ENCODE measurements around the gene SYNDIG1.

SYNDIG1 gene

GRCh38 chr20:24647713-24648112, 178.3 kb downstream of the SYNDIG1 start:
- no peak overlapping the region for H3K4me3 ChIP-seq (ENCODE audit: low read depth, low read length)
- H3K27ac ChIP-seq: no peak overlapping the region
- no peak for DNase-seq
- in situ Hi-C loops (cut with HindIII; ENCODE audit: low pct_ligation_motif_present, low sequenced_read_pairs): no loop called here
- no peaks in the 10 kb centered on the region for H3K27me3 ChIP-seq (replicated peaks)
- no peaks in the 10 kb centered on the region for H3K36me3 ChIP-seq (replicated peaks)
- TF ChIP-seq CTCF (IDR thresholded peaks at IDR 0.05; ENCODE audit: low read depth, low read length, missing control alignments): no peak

DNA sequence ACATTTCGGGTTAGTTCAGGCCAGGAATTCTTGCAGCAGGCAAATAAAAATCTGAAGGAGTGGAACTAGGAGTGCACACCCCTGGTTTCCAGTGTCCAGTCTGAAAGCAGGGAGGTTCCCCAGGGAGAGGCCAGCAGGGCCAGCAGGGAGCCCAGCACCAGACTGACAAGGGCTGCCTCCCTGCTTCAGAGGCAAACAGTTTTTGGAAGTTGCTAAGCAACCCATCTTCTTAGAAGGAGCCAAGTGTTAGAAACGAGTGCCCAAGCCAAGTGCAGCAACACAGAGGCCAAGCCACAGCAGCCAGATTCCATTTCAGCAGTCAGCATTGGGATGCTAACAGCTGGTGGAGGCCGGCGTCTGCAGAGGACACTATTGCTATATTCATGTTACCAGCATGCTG, 179.1 kb downstream of the SYNDIG1 start:
- no peak for TF ChIP-seq CTCF (IDR thresholded peaks at IDR 0.05; ENCODE audit: low read depth, low read length, missing control alignments)
- in situ Hi-C loops (cut with HindIII; ENCODE audit: low pct_ligation_motif_present, low sequenced_read_pairs): no loop called here

DNA sequence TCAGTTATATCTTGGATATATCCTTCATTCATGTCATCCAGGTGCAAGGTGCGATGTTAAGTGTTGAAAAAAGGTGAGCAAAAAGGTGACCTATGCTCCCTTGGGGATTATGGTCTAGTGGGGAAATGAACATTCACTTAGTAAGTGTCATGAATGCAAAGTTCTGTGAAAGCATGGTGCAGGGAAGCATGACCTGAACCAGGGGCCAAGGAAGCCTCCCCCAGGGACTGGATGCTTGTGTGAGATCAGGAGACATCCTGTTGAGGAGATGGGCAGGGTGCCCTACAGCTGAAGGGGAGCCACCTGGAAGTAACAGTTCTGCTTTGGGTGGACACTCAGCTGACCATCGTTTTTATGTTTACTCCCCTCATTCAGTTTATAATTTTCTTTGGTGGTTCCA, 179.5 kb downstream of the SYNDIG1 start:
- no peak overlapping the region for H3K4me3 ChIP-seq (ENCODE audit: low read depth, low read length)
- H3K27me3 ChIP-seq (replicated peaks): no peaks in the 10 kb centered on the region
- no peak for TF ChIP-seq CTCF (IDR thresholded peaks at IDR 0.05; ENCODE audit: low read depth, low read length, missing control alignments)
- in situ Hi-C loops (cut with HindIII; ENCODE audit: low pct_ligation_motif_present, low sequenced_read_pairs): no loop called here
- no peak for DNase-seq
- H3K36me3 ChIP-seq (replicated peaks): no peaks in the 10 kb centered on the region
- H3K27ac ChIP-seq: no peak overlapping the region

More for the DNA sequence above, 179.1 kb downstream of the SYNDIG1 start:
- H3K4me3 ChIP-seq (ENCODE audit: low read depth, low read length): no peak overlapping the region
- DNase-seq: no peak
- no peaks in the 10 kb centered on the region for H3K27me3 ChIP-seq (replicated peaks)
- no peaks in the 10 kb centered on the region for H3K36me3 ChIP-seq (replicated peaks)
- H3K27ac ChIP-seq: no peak overlapping the region

- in situ Hi-C loops (cut with HindIII; ENCODE audit: low pct_ligation_motif_present, low sequenced_read_pairs): no loop called here
- Histone ChIP-seq H3K27me3 (replicated peaks) (no peaks in the 10 kb centered on the region), H3K27ac (no peak overlapping the region), H3K4me3 (ENCODE audit: low read depth, low read length) (no peak overlapping the region), H3K36me3 (replicated peaks) (no peaks in the 10 kb centered on the region)
- no peak for TF ChIP-seq CTCF (IDR thresholded peaks at IDR 0.05; ENCODE audit: low read depth, low read length, missing control alignments)
- DNase-seq: no peak
Observed at GRCh38 chr20:24649787-24650490, 180.5 kb downstream of the SYNDIG1 start.

- in situ Hi-C loops (cut with HindIII; ENCODE audit: low pct_ligation_motif_present, low sequenced_read_pairs): no loop called here
- DNase-seq: peak; percentile 63
- no peak overlapping the region for H3K27ac ChIP-seq
- no peaks in the 10 kb centered on the region for H3K27me3 ChIP-seq (replicated peaks)
- no peak for TF ChIP-seq CTCF (IDR thresholded peaks at IDR 0.05; ENCODE audit: low read depth, low read length, missing control alignments)
- H3K4me3 ChIP-seq (ENCODE audit: low read depth, low read length): no peak overlapping the region
- H3K36me3 ChIP-seq (replicated peaks): no peaks in the 10 kb centered on the region
Observed at GRCh38 chr20:24651171-24651975, 181.9 kb downstream of the SYNDIG1 start.

All from brain microvascular endothelial cell (primary cell).